A549 treated with dexamethasone at 1 μM for 4 hours (cell line): ENCODE results near the gene OR1Q1. TPM values are rescaled to one million over a fixed set of nuclear protein-coding genes. Genes with fewer than 3 reads are reported as not detected.

Experiments used
- total RNA-seq: library from RNA; stranded (reverse); fragments of 200-300 nt; extraction: Qiagen RNA extraction; gene quantifications from 5 replicates; pipeline ENCODE4 v1.2.3, GENCODE V29; 2022

OR1Q1 gene
- total RNA-seq: 0.16 TPM in 1 of 5 replicates, not detected in the others

GRCh38 chr9:122614362-122614761, at the start of gene OR1Q1:
TSS of gene OR1Q1 (plus strand) at chr9:122614738. CDS start at chr9:122614738, 0 bp downstream.

DNA sequence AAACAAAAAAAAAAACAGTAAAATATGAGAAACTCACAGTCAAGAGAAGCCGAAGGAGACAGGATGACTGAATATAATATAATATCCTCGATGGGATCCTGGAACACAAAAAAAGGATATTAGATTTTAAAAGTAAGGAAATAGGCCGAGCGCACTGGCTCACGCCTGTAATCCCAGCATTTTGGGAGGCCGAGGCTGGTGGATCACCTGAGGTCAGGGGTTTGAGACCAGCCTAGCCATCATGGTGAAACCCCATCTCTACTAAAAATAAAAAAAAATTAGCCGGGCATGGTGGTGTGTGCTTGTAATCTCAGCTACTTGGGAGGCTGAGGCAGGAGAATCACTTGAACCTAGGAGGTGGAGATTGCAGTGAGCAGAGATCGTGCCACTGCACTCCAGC, 31.3 kb upstream of the OR1Q1 start, which contains the start of gene OR1L8:
Gene OR1L8, minus strand, starts transcription at position 101 of the 400 bp plus-strand sequence. CDS start 14,907 bp downstream, outside the sequence.

GRCh38 chr9:122657527-122657926, 43.0 kb downstream of the OR1Q1 start, which contains the start of gene OR1B1:
TSS of gene OR1B1 (minus strand) at chr9:122657627.

GRCh38 chr9:122661416-122661815, 46.9 kb downstream of the OR1Q1 start, which contains the start of gene OR1L1:
TSS of gene OR1L1 (plus strand) at chr9:122661716. CDS start at chr9:122661716, 0 bp downstream.

Other genes starting within 250 kb of the OR1Q1 start
- 1.4 to 2.3 TPM (median 1.8 TPM) in 5 replicates for gene PTGS1, start 243.7 kb upstream of the OR1Q1 start, total RNA-seq
- not detected in 5 replicates for gene OR1J1, start 136.8 kb upstream of the OR1Q1 start, total RNA-seq
- gene OR1J2, start 103.9 kb upstream of the OR1Q1 start, total RNA-seq: not detected in 5 replicates
- gene OR1J4, start 95.6 kb upstream of the OR1Q1 start, total RNA-seq: not detected in 5 replicates
- not detected in 5 replicates for gene OR1N1, start 87.4 kb upstream of the OR1Q1 start, total RNA-seq
- not detected in 5 replicates for gene OR1N2, start 61.6 kb upstream of the OR1Q1 start, total RNA-seq
- not detected in 5 replicates for gene OR1L8, start 31.4 kb upstream of the OR1Q1 start, total RNA-seq
- not detected in 5 replicates for gene OR1B1, start 42.9 kb downstream of the OR1Q1 start, total RNA-seq
- not detected in 5 replicates for gene OR1L1, start 47.0 kb downstream of the OR1Q1 start, total RNA-seq
- gene OR1L3, start 60.4 kb downstream of the OR1Q1 start, total RNA-seq: not detected in 5 replicates
- not detected in 5 replicates for gene OR1L4, start 109.3 kb downstream of the OR1Q1 start, total RNA-seq
- gene OR1L6, start 127.6 kb downstream of the OR1Q1 start, total RNA-seq: not detected in 5 replicates
- gene OR5C1, start 174.2 kb downstream of the OR1Q1 start, total RNA-seq: not detected in 5 replicates
- gene OR1K1, start 185.4 kb downstream of the OR1Q1 start, total RNA-seq: not detected in 5 replicates
- gene PDCL, start 213.8 kb downstream of the OR1Q1 start, total RNA-seq: 15.1 to 20.0 TPM (median 17.7 TPM) in 5 replicates